ENCODE measurements around the gene CCNH.

The CCNH gene

DNA sequence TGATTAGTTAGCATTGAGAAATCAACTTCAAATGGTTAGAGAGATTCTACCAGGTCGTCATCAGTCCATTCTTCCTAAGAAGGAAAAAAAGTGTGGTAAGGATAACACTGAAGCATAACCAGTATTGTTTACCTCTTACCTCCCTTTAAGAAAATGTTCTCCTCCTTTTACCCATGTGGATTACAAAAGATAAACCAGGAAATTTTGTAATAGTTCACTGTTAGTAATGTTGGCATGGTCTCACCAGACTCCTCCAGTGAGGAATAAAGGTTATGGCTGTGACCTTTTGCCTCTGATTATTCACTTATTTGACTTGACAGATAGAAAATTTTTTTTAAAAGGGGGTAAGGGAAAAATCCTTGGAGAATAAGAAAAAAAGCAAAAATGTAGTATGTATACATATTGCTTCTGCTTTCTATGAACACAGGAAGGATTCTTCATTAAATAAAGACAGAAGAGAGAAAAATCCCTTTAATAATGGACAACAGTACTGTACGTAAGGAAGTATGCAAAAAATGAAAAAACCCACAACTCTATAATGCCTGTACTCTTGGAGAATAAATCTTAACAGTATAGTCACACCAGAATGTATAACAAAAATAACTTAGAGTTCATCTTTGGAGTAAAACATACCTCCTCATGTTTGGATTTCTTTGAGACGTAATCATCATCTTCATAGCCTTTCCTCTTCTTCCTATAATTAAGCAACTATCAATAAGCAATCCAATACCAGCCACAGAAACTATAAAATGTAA lies 18.1 kb downstream of the CCNH start:
- TF ChIP-seq, protein P1, sequence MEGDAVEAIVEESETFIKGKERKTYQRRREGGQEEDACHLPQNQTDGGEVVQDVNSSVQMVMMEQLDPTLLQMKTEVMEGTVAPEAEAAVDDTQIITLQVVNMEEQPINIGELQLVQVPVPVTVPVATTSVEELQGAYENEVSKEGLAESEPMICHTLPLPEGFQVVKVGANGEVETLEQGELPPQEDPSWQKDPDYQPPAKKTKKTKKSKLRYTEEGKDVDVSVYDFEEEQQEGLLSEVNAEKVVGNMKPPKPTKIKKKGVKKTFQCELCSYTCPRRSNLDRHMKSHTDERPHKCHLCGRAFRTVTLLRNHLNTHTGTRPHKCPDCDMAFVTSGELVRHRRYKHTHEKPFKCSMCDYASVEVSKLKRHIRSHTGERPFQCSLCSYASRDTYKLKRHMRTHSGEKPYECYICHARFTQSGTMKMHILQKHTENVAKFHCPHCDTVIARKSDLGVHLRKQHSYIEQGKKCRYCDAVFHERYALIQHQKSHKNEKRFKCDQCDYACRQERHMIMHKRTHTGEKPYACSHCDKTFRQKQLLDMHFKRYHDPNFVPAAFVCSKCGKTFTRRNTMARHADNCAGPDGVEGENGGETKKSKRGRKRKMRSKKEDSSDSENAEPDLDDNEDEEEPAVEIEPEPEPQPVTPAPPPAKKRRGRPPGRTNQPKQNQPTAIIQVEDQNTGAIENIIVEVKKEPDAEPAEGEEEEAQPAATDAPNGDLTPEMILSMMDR (IDR thresholded peaks at IDR 0.05; ENCODE audit: low read depth, low read length) = no peak
- peak; percentile 65 for DNase-seq (ENCODE audit: extremely low read depth, low read depth)

DNA sequence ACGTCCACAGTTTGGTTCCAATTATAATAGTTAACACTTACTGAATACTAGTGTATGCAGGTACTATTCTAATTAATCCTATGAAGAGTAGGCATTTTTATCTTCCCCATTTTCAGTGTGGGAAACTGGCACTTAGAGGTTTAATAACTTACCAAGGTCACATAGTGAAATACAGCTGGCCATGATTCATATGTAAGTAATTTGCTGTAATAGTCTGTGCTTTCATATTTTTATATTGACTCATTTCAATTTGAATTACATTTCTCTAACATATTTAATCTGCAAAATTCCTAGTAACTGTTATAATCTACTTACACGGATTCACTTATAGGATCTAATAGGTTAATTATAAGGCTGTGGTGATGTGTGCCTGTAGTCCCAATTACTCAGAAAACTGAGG lies 19.4 kb downstream of the CCNH start:
- TF ChIP-seq, protein P1 (IDR thresholded peaks at IDR 0.05; ENCODE audit: low read depth, low read length) = no peak
- peak; percentile 52 for DNase-seq (ENCODE audit: extremely low read depth, low read depth)

DNA sequence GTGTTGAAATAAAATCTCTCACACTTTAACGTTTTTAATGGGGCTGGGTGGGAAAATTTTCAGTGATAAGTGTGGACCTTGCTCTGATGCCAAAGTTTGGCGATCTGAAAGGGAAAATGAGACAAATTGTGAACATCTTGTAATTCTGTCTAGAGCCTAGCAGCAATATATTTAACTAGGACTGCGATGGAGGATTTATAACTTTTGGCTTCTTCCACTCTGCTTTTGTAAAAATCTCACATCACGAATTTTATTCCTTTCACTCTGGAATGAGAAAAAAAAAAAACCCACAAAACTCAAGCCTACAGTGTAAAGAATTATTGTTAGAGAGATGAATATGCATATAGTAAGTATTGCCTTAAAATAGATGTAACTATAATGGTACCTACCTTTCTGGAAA lies 19.9 kb downstream of the CCNH start:
- TF ChIP-seq, protein P1 (IDR thresholded peaks at IDR 0.05; ENCODE audit: low read depth, low read length) = no peak
- DNase-seq (ENCODE audit: extremely low read depth, low read depth) = no peak

DNA sequence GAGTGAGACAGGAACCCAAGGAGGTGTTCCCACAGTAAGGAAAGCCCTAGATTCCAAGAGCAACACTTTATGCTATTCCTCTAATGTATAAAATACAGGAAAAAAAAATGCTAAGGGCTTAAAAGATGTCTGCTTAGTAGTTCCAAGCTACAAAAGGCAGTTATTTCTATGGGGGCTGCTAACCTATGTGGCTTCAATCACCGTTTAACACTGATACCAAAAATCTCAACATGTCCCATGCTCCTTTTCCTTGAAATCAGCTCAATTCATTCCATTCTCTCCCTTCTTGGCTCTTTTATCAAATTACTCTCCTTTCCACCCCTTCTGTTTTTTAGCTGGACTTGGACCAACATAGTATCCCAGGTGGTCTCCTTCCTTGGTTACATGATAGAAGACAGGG lies 20.6 kb downstream of the CCNH start:
- TF ChIP-seq, protein P1 (IDR thresholded peaks at IDR 0.05; ENCODE audit: low read depth, low read length) = no peak
- DNase-seq (ENCODE audit: extremely low read depth, low read depth) = no peak

DNA sequence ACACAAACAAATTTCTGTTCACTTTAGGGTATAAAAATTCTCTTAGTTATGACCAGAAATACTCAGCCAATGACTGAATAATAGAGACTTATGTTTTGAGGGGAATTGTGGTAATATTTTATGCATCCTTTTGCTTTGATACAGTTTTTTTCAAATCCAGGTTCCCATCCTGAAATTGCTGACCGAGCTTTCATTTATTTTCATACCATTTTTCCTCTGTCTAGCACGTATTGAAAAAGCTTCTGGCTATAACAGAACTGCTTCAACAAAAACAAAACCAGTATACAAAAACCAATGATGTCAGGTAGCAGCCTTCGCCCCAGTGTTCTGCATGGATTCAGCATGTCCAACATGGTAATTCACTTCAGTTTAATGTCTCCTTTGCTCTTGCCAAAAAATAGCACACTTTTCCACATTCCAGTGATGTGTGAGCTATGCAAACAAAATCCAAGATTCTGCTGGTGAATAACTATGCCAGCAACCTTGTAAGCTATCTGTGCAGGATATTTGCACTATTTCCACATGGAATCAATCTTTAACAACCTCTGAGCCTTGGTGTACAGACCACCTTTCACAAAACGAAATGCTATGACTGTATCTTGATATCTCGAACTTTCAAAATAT lies 22.0 kb downstream of the CCNH start:
- no peak for DNase-seq (ENCODE audit: extremely low read depth, low read depth)
- TF ChIP-seq, protein P1 (IDR thresholded peaks at IDR 0.05; ENCODE audit: low read depth, low read length) = no peak

DNA sequence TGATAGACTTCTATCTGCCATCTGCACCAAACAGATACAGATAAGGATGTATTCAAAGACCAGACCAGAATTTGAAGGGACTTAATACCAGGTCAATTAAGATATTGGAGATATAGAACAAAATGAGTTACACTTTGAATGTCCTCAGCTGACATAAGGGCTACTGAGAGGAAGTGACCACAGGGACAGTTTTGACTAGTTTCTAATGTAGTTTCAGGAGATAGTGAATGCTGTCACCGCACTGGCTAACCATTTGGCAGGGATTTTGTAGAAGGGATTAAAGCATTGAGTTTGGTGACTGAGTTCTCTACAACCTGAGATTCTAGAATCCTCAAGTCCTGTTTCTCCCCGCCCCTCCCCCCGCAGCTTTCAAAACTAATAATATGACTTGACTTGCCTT lies 22.7 kb downstream of the CCNH start:
- DNase-seq (ENCODE audit: extremely low read depth, low read depth) = no peak
- TF ChIP-seq, protein P1 (IDR thresholded peaks at IDR 0.05; ENCODE audit: low read depth, low read length) = no peak

DNA sequence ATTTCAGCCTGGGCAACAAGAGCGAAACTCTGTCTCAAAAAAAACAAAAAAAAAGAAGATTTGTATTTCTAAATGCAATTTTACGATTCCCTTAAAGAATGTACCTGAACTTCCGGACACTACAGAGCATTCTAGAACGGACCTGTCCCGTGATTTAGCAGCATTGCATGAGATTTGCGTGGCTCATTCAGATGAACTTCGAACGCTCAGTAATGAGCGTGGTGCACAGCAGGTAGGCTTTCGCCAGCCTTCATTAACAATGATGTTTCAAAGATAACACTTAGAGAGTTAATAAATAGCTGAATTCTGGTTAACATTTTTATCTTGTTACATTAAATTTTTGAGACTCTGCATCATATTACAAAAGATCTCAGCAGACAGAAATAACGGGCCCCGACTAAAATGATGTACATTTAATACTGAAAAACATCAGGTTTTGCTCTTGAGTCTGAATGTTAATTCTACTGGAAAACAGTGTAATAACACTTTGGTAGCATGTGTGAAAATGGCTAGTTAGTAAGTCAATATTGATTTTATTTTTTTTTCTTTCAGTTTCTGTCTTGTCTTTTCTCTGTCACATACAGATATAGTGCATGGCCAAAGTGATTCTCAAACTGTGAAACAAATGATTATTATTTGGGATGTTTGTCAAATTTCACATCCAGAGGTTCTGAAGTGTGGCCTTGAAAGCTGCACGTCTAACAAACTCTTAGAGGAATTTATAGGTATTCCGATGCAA lies 23.3 kb downstream of the CCNH start:
- DNase-seq (ENCODE audit: extremely low read depth, low read depth) = no peak
- TF ChIP-seq, protein P1 (IDR thresholded peaks at IDR 0.05; ENCODE audit: low read depth, low read length) = no peak

All from AG09319 (cell line).